Mucosa of rectum (tissue), 2 donors: Measurements from ENCODE around the gene MED17.

Source experiments
- H3K27ac ChIP-seq, 2 donors: one replicate each; pipeline ENCODE4 v1.7.0; 2013; ENCODE audit warnings: inconsistent platforms in 2 of 2, low read depth in 2 of 2, low read length in 2 of 2
- H3K27me3 ChIP-seq, 2 donors: one replicate each; pipeline ENCODE4 v1.7.0; 2013; ENCODE audit warnings: low read length in 2 of 2; ENCODE audit not compliant: control insufficient read depth in 2 of 2, insufficient read depth in 2 of 2
- H3K36me3 ChIP-seq, 2 donors: one replicate each; pipeline ENCODE4 v1.7.0; 2013; ENCODE audit warnings: low read length in 2 of 2; ENCODE audit not compliant: control insufficient read depth in 2 of 2, insufficient read depth in 2 of 2
- H3K4me1 ChIP-seq, 2 donors: one replicate each; pipeline ENCODE4 v1.7.0; 2013; ENCODE audit warnings: low read length in 2 of 2, mild to moderate bottlenecking in 1 of 2; ENCODE audit not compliant: control insufficient read depth in 2 of 2, insufficient read depth in 2 of 2
- H3K4me3 ChIP-seq, 2 donors: one replicate each; pipeline ENCODE4 v1.7.0; 2013; ENCODE audit warnings: low read length in 2 of 2
- H3K9ac ChIP-seq, 2 donors: one replicate each; pipeline ENCODE4 v1.7.0; 2013; ENCODE audit warnings: low read length in 2 of 2, low read depth in 1 of 2, mild to moderate bottlenecking in 1 of 2
- H3K9me3 ChIP-seq, 2 donors: one replicate each; pipeline ENCODE4 v1.7.0; 2013; ENCODE audit warnings: low read length in 2 of 2; ENCODE audit not compliant: control insufficient read depth in 2 of 2
- donor health status: healthy.
- donor health status: Normal muscosa, but diverticular disease.

MED17 gene

DNA sequence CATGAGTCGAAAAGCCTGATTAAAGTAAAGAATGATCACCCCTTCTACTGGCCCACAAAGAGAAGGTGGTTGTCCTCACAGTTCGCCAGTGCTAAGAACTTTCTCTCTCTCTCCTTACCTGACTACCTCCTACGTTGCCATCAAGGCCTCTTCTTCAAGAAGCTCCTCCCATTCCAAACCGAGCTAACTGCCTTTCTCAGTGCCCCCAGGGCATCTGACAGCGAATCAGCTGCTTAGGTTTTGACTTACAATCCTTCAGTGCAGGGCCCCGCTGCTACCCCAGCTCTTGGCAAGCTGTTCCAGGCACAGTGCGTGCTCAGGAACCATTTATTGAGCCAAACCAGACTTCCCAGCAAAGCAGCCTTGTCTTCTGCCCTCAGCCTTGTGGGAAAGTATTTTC lies 60.5 kb downstream of the MED17 start:
- no peaks in the 10 kb centered on the region for H3K36me3 ChIP-seq
- H3K9ac ChIP-seq = no peak overlapping the region
- H3K4me3 ChIP-seq = no peak overlapping the region
- no peaks in the 10 kb centered on the region for H3K9me3 ChIP-seq
- peaks cover 2 to 6% of the 10 kb centered on the region in 2 donors for H3K4me1 ChIP-seq
- no peak overlapping the region for H3K27ac ChIP-seq
- H3K27me3 ChIP-seq = no peaks in the 10 kb centered on the region

DNA sequence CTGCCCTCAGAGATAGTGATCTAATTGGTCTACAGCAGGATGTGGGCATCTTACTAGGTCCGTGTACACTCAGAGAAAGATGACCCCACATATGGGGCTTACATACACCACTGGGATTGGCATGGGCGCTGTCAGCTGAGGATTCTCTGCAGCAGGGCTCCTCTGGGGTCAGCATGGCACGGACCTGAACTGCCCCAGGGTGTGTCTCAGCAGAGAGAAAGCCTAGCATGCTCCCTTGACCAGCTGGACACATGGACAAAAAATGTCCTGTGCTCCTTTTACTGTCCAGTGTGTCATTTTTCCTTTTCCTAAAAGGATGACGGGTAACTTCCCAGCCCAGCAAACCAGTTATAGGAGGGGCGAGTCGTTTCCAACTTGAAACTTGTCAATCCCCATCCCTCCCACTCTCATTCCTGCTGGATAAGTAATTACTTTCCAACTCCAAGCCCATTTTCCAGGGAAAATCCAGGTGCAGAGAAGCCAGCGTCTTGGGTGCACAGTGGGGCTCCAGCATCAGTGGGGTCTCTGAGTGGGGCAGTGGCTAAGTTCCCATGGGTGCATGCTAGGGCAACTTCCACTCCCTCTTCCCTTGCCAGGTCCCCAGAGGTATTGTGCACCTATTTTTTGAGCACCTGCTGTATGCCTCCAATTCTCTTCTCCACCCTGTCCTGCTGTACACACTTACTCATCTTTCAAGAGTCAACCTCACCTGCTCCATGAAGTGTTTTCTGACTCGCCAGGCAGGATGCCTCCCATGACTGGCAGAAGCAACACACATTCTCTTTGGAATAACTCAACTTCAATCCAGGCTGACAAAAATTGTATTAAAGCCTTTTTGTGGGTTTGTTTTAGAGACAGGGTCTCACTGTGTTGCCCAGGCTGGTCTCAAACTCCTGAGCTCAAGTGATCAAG lies 61.4 kb downstream of the MED17 start:
- Histone ChIP-seq H3K4me1 (peaks cover 4 to 7% of the 10 kb centered on the region in 2 donors), H3K27ac (no peak overlapping the region), H3K9ac (no peak overlapping the region), H3K4me3 (no peak overlapping the region), H3K36me3 (no peaks in the 10 kb centered on the region), H3K9me3 (no peaks in the 10 kb centered on the region), H3K27me3 (no peaks in the 10 kb centered on the region)

DNA sequence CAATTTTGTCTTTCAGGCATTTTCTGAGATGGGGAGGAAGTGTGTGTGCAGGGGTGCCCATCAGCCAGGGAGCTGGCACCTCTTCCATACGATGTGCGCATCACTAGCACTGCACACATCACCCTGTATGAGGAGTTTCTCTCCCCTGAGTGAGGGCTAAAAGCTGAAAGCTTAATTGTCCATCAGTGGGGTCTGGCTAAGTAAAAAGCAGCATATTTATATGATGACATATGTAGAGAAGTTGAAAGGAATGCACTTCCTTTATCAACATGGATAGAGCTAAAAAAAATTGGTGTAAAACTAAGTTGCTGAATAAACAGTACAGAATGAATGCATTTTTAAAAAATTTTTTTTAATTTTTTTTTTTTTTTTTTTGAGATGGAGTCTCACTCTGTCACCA lies 62.3 kb downstream of the MED17 start:
- Histone ChIP-seq H3K27ac (no peak overlapping the region), H3K36me3 (no peaks in the 10 kb centered on the region), H3K9me3 (no peaks in the 10 kb centered on the region), H3K4me3 (no peak overlapping the region), H3K9ac (no peak overlapping the region), H3K27me3 (no peaks in the 10 kb centered on the region), H3K4me1 (peaks cover 6 to 7% of the 10 kb centered on the region in 2 donors)

DNA sequence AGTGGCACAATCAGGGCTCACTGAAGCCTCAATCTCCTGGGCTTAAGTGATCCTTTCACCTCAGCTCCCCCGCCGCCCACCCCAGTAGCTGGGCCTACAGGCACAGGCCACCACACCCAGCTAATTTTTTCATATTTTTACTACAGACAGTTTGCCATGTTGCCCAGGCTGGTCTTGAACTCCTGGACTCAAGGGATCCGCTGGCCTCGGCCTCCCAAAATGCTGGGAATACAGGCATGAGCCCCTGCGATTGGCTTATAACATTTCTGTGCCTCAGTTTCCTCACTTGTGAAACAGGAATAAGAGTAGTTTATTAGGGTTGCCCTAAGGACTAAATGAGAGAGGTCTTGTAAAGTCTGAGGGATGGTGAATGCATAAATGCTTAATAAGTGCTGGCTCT lies 65.1 kb downstream of the MED17 start:
- peak overlapping the region; percentile 78 to 85 for H3K27ac ChIP-seq
- no peaks in the 10 kb centered on the region for H3K9me3 ChIP-seq
- peak overlapping the region in 1 of 2 donors; percentile 63 for H3K9ac ChIP-seq
- peaks cover 3 to 6% of the 10 kb centered on the region in 2 donors for H3K4me1 ChIP-seq
- H3K4me3 ChIP-seq = no peak overlapping the region
- H3K36me3 ChIP-seq = no peaks in the 10 kb centered on the region
- no peaks in the 10 kb centered on the region for H3K27me3 ChIP-seq

DNA sequence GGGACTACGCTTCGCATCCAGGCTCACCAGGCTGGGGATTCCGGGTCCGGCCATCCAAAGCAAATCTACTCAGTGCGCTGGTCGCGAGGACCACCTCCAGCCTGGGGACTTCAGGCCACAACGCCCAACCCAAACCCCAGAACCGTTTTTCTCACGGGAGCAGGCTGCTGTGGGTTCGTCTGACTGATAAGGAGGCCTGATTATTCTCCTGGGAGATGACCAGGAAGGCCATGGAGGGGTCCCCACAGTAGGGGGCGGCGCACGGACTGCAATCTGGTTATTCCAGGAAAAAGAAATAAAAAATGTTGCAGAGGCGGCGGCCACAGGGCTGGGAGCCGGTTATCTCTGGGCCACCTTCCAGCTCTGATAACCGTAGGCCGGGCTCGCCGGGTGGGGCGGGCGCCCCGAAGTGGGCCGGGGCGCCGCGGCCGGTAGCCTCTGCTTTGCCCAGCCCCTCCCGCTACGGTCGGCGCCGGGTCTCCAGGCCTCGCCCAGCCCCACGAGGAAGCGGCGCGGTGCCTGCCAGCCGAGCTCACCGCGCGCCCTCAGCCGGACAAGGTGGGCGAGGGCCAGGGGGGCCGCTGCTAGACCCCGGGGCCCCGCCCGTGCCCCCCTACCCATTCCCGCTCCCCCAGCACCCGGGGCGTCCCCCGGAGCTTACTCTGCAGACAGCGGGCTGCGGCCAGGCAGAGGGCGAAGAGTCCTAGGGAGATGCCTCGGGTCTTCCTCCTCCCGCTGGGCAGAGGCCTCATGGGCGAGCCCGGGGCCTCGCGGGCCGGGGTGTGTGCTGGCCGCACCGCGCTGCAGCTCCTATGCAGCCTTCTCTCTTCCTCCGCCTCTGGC lies 65.9 kb downstream of the MED17 start:
- Histone ChIP-seq H3K9me3 (no peaks in the 10 kb centered on the region), H3K27ac (peak overlapping the region; percentile 78 to 85), H3K4me1 (peaks cover 3 to 6% of the 10 kb centered on the region in 2 donors), H3K27me3 (no peaks in the 10 kb centered on the region), H3K9ac (peak overlapping the region; percentile 32 to 63), H3K36me3 (no peaks in the 10 kb centered on the region), H3K4me3 (peak overlapping the region; percentile 58 to 59)

DNA sequence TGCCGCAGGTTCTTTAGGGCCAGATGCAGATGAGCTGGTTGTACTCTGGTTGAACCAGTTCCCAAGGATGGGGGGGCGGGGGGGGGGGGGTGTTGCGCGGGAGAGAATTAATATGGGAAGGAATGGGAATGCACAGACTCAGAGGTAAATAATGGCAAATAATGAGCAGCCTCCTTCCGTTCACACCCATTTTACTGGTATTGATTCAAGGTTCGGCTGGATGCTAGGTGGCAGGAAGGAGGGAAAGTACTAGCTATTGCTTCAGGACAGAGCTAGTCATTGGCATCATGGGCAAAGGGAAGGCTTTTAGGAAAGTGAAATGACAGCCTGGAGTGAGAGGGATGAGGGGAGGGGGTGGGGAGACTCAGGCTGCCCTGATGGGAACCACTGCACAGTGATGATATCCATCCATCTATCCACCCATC lies 66.5 kb downstream of the MED17 start, which contains the start of gene VSTM5:
TSS of gene VSTM5 (minus strand) at position 25 of the 425 bp plus-strand sequence. CDS start 116 bp downstream, outside the sequence.
- Histone ChIP-seq H3K27me3 (no peaks in the 10 kb centered on the region), H3K9ac (peak within 1 kb of the TSS; percentile 32 to 63), H3K4me3 (peak within 1 kb of the TSS; percentile 58 to 59), H3K9me3 (no peaks in the 10 kb centered on the region), H3K27ac (peak within 1 kb of the TSS; percentile 78 to 85), H3K36me3 (no peaks in the 10 kb centered on the region), H3K4me1 (peaks cover 3 to 6% of the 10 kb centered on the region in 2 donors)

DNA sequence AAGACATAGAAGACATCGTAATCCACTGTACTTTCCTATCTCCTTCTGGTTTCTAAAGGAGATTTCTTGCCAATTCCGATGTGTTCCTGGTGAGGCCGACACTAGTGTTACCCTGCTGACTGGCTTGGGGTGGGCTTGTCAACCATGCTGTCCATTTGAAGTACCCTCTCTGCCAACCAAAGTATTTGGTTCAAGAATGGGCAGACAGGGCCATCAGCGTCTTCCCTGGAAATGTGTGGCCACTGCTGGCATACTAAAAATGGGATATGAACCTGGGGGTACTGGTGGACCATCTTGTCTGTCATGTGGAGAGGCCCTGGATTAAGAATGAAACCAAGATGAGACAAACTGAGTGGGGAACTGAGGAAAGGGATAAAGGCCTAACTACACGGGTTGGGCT lies 68.2 kb downstream of the MED17 start:
- Histone ChIP-seq H3K36me3 (no peaks in the 10 kb centered on the region), H3K9ac (no peak overlapping the region), H3K27ac (no peak overlapping the region)

DNA sequence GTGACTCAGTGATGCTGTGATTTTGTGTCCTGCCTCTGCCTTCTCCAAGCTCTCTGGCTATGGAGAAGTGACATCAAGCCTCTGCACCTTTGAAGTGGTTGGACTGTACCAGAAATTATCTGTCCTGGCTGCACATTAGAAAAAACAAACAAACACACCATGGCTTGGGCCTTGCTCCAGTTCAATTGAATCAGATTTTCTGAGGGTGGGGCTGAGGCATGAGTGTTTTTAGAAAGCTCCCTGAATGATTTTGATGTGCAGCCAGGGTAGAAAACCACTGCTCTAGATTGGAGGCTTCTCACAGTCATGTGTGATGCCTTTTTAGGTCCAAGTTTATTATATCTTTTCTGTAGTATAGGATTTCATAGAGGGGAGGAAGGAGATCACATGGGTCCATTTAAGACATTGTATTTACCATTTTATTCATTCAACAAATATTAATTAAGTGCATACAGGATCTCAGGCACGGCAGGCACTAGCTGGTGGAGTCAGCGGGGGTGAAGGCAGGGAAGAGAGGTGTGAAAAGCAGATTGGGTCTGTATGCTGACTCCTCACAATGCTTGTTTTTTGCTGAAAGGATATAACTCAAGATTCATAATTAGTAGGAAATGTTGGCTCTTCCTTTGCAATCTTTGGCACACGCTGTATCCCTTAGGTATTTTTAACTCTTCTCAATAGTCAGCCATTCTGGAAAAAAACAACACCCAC lies 73.5 kb downstream of the MED17 start:
- no peaks in the 10 kb centered on the region for H3K36me3 ChIP-seq
- H3K27me3 ChIP-seq = no peaks in the 10 kb centered on the region
- no peak overlapping the region for H3K4me3 ChIP-seq
- H3K9me3 ChIP-seq = no peaks in the 10 kb centered on the region
- H3K9ac ChIP-seq = no peak overlapping the region
- H3K4me1 ChIP-seq = no peaks in the 10 kb centered on the region
- H3K27ac ChIP-seq = no peak overlapping the region

More for the DNA sequence above, 68.2 kb downstream of the MED17 start:
- Histone ChIP-seq H3K4me1 (peaks cover 3 to 6% of the 10 kb centered on the region in 2 donors), H3K9me3 (no peaks in the 10 kb centered on the region), H3K27me3 (no peaks in the 10 kb centered on the region), H3K4me3 (no peak overlapping the region)

DNA sequence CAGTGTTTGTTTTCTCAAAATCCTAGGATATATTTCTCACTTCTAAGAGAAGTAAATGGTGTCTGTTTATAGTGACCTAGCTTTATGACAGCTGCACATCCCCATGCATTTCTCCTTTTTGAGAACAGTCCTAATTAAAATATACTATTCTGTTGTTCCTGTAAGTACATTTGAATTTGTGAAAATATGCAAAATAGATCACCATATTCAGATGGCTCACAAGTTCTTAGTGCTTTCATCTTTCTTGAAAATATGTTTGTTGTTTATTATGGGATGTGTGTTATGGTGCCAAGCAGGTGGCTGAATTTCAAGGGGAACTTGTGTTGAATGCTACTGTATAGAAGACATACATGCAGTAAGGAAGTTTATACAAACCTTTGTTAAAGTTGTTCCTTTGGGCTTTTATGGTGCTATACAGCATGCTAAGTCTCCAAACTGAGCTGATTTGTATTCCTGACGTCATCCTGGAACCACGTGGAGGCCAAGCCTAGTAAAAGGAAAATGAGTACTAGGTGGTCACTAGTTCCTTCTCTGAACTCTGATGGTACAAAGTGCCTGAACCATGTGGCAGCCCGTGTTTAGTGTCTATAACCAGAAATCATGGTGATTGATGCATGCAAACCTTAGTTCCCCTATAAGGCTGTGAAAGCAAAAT lies 74.2 kb downstream of the MED17 start:
- Histone ChIP-seq H3K36me3 (no peaks in the 10 kb centered on the region), H3K9me3 (no peaks in the 10 kb centered on the region), H3K27ac (no peak overlapping the region)

More for the DNA sequence above, 74.2 kb downstream of the MED17 start:
- H3K9ac ChIP-seq = no peak overlapping the region
- no peaks in the 10 kb centered on the region for H3K27me3 ChIP-seq
- H3K4me1 ChIP-seq = no peaks in the 10 kb centered on the region
- no peak overlapping the region for H3K4me3 ChIP-seq
